Stimulated activated naive CD4-positive, alpha-beta T cell (primary cell): ENCODE results near the gene CCN2.

Source experiments
- DNase-seq, 6 experiments: peaks; one replicate each; lab custom pipeline; 2025; lab: John Stamatoyannopoulos, UW

Gene CCN2

DNA sequence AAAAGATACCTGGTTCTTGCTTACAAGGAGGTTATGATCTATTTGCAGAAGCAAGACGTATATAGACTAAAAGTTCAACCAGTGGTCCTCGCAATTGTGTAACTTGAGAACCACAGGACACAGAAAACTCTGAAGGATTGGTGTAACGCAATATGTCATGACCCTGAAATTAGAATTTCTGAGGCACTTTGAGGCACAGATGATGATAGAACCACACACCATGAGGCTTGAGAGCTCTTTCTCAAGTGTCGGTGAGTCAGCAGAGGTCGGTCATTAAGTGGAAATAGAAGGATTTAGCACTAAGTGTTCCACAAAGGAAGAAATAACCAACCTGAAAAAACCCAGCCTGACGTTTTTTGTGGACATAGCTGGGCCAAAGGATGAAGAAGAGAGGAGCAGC lies 15.3 kb upstream of the CCN2 start:
- no peak for DNase-seq

DNA sequence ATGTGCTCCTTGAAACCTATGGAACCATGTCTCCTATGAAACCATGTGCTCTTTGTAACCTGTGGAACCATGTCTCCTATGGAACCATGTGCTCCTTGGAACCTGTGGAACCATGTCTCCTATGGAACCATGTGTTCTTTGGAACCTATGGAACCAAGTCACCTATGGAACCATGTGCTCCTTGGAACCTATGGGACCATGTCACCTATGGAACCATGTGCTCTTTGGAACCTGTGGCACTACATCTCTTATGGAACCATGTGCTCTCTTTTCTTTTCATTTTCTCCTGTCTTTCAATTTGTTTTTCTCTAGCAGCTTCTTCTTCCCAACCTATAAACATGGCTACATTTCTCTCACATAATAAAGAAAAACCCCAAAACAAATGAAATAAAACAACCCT lies 11.9 kb upstream of the CCN2 start:
- DNase-seq = no peak

DNA sequence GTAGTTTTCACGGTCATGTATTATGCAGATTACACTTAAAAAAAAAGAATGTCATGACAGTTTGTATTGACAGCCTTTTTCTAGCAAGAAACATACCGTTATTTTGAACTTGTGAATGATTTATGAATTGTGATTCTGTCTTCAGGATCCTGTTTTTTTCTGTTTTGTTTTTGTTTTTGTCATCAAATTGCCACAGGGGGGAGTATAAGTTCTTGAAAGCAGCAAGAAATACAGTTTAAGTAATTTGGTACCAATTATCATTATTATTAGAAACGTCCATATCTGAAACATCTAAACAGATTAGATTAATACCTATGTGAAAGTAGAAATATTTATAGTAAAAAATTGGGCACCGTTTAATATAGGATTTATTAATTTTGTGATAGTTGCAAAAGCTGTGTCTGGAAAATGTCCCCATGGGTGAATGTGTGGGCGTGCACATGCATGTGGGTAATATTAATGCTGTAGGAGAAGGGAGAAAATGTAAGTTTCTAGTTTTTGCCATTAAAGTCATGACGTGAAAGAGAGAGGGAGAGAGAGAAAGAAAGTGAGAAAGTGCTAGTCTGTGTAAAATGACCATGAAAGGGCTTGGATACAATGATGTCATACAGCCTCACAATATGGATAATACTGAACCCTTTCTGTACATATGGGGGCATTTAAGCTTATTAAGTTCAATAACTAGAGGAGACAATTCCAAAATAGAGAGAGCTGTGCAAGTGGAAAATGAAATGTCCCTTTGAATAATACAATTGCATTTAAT lies 9.4 kb upstream of the CCN2 start:
- DNase-seq = no peak

DNA sequence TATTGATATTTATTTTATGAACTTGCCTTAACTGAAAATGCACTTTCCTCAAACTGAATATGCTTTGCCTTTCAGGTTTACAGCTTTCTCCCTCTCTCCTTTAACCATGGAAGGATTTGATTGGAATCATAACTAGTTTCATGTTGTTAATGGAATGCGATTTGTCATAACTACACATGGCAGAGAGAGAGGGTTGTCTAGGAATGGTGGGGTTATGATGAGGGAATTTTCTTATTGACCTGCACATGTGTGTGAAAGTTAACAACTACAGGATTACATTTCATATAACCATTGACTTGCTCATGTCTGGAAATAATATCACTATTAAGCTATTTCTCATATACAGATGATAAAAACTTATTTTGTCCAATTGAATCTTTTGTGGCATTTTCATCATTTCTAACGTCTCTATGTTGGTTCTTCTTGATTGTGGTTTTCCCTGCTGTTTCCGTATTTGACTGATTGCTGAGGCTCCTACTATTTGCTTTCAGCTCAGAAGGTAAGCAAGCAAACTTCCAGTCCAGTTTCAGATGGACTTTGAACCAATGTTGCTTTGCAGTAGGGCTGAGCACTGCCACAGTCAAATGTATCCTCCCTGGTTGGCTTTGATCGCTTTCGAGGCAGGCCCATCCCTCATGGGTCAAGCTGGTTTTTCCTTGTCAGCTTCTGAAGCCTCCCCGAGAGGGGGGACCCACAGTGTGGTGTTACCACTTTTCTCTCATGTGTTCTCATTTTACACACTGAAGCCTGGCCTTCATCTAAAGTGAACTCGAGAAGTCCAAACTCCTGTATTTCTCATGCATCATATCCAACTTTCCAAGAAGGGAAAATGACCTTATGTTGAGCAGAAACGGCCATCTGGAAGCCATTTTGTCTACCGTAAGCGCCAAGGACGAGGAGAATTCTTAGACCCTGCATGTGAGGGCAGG lies 7.6 kb upstream of the CCN2 start:
- no peak for DNase-seq

DNA sequence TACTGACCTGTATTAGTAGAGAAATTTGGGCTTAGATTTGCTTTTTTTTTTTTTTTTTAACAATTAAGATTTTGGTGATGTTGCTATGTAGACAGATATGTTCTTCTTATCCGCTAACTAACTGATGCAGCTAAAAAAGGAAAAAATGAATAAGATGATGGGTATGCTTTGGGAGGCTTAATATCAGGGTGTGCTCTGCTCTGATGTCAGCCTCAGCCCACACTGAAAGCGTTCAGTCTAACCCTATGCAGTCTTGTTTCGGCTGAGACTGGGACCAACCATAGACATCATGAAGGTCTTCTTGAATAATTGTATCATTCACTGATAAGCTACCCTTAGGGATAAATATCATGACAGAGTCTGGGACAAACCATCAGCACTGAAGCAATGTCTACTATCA lies 6.9 kb upstream of the CCN2 start:
- DNase-seq = no peak

DNA sequence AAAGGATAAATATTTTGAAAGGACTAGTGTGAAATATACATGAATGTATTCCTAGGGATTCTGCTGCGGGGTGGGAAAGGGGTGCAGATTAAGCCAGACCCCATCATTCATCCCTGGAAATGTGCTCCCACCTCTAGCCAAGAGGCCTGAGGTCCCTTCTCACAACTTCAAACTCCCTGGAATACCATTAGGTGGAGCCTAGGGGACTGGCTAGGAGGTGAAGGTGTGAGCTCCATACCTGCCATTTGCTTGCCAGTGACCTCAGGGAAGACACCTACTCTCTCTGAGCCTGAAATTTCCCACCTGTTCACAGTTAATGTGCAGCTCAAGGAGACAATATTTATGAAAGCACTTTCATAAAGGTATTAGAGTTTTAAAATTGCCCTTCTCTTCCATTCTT lies 4.7 kb upstream of the CCN2 start:
- DNase-seq = no peak

DNA sequence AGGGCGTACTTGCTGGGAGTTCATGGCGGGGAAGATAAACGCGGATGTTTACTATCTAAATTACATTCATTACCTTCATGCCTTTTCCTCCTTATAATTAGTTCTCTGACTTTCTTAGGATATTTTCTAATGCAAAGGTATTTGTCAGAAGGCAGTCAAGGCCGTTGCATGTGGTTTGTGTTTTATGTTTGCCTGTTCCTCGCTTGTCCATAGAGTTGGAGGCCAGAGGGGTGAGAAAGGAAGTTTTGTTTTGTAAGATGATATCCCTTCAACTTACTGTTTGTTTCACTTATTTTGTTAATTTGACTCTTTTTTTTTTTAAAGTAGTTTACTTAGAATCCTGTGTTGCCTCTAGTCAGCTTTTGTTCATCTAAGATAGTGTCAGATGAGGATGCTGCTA lies 4.0 kb upstream of the CCN2 start:
- DNase-seq = no peak

DNA sequence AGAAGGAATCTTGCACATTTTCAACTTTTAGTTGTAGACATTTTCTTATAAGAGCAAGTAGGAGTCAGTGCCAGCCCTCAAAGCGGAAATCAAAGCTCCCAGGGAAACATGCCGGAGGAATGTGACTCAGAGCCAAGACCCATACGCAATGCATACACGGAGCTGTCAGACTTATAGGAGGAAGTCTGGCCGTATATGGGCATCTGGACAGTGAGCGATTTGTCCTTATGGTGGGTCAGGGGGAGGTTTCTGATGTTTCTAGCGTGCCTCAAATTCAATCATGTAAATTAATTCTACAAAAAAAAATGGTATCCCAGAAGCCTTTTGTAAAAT lies 3.6 kb upstream of the CCN2 start:
- no peak for DNase-seq

DNA sequence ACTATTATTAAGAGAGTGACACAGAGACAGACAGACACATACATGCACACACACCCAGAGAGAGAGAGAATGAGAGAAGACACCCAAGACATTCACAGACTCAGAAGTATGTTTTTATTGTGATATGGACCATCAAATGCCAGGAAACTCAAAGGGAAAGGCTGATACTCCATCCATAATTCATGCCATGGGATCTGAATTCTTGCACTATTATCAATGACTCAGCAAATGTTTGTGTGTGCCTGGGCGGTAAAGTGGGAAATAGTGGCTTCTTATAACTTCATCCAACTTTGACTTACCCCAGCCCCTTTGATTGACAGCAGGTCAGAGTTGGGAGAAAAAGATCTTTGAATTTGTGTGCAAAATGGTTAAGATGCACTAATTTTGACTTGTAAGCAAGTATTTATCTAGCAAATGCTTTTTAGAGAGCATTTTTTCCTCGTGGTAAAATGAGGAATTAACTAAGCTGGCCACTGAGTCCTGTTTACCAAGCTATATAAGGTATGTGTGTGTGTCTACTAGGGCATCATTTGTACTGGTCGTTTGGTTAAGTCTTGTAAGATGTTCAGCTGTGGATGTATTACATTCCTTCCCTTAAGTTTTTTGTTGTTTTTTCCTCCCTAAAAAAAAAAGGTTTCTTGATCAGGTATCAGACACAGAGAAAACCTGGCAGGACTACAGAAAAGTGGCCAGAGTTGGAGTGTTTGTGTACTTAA lies 3.0 kb upstream of the CCN2 start:
- no peak for DNase-seq

DNA sequence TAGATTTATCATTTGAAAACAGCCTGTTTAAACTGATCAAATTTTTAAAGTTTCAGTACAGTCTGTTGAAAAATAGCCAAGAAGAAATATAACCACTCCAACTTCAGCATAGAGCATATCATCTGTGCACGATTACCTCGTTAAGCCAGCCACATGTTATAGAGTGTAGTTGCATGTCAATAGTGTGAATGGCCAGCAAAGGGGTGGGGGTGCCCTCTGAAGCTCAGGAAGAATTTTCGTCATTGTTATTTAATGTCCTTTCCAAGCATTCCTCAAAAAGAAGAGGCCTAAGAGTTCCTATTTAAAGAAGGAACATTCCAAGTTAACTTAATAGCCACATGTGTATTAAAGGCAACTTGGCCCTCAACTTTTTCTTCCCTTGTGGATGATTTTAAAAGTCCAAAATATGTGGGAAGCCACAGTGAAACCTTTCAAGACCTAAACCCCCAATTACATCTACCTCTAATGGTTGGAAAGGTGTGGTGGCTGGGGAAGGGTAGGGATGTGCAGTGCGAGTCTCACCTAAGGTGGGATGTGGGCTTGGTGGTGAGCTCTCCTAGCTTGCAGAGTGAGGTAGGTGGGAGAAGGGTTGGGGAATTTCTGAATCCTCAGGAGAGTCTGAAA lies 1.8 kb upstream of the CCN2 start:
- no peak for DNase-seq

DNA sequence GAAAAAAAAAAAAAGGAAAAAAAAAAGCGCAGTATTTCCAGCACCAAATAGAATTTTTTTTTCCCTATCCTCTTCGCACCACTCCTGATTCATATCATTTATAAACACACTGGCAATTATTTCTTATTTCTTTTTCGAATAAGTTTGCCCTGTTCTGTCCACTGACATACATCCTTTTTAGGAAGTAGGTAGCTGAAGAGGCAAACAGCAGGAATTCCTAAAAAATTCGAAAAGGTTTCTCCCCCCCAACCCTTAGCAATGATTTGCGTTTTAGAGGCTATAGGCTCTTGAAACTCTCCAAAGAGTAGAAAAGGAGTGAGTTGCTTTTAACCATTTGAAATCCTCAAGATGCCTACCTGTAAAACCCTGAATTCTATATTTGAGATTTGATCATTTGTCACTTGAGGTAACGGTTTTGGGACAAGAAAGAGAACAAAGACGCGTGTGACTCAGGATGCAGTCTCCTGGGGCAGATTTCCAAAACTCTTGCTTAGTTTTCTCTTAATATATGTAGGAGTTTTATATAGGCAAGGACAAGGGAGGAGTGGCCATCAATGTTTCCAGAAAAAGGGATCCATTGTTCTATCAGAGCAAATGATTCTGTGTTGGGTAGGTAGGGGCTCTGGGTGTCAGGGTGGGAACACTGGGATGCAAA lies 531 bp upstream of the CCN2 start:
- DNase-seq = no peak

DNA sequence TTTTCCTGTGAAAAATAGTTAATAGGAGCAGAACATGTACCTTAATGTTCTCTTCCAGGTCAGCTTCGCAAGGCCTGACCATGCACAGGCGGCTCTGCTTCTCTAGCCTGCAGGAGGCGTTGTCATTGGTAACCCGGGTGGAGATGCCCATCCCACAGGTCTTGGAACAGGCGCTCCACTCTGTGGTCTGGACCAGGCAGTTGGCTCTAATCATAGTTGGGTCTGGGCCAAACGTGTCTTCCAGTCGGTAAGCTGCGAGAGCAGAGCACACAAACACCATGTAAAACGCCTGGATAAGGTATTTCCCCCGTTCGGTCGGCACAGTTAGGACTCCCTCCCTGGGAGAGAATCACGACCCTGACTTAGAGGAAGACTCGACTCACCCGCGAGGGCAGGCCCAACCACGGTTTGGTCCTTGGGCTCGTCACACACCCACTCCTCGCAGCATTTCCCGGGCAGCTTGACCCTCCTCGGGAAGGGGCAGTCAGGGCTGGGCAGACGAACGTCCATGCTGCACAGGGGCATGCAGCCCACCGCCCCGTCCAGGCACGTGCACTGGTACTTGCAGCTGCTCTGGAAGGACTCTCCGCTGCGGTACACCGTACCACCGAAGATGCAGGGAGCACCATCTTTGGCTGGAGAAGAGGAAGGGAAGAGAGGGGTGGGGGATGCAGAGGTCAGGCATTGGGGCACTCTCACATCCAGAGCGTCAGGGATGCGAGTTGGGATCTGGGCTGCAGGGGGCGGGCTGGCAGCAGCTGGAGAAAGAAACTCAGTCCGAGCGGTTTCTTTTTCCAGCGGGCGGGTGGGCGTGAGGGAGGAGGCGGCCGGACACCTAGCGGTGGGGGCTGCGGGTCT lies 1.0 kb downstream of the CCN2 start:
- no peak for DNase-seq

DNA sequence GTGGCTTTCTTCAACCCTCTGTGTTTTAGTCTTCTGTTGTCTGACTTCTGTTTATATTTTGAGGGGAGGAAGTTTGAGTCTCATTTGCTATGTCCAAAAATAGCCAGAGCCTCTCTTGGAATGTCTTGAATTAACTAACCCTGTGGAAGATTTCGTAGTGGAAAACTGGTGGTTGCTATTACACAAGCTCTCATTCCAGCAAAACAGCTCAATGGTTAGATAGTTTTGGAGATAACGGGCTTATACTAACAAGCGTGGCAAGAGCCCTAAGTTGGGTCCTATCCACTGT lies 1.6 kb downstream of the CCN2 start:
- no peak for DNase-seq

DNA sequence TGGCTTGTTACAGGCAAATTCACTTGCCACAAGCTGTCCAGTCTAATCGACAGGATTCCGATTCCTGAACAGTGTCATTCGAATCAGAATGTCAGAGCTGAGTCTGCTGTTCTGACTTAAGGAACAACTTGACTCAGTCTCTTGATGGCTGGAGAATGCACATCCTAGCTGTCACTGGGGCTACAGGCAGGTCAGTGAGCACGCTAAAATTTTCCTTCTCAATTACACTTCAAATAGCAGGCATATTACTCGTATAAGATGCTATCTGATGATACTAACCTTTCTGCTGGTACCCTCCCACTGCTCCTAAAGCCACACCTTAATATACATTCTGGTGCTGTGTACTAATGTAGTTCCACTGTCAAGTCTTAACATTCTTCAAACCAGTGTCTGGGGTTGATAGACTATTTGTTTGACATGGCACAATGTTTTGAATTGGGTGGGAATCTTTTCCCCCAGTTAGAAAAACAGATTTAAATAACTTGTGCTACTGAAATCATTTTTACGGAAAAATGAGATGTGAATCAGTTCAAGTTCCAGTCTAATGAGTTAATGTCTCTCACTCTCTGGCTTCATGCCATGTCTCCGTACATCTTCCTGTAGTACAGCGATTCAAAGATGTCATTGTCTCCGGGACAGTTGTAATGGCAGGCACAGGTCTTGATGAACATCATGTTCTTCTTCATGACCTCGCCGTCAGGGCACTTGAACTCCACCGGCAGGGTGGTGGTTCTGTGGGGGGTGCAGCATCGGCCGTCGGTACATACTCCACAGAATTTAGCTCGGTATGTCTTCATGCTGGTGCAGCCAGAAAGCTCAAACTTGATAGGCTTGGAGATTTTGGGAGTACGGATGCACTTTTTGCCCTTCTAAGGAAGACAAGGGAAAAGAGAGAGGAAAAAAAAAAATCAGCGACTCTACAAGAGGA lies 2.2 kb downstream of the CCN2 start:
- no peak for DNase-seq

DNA sequence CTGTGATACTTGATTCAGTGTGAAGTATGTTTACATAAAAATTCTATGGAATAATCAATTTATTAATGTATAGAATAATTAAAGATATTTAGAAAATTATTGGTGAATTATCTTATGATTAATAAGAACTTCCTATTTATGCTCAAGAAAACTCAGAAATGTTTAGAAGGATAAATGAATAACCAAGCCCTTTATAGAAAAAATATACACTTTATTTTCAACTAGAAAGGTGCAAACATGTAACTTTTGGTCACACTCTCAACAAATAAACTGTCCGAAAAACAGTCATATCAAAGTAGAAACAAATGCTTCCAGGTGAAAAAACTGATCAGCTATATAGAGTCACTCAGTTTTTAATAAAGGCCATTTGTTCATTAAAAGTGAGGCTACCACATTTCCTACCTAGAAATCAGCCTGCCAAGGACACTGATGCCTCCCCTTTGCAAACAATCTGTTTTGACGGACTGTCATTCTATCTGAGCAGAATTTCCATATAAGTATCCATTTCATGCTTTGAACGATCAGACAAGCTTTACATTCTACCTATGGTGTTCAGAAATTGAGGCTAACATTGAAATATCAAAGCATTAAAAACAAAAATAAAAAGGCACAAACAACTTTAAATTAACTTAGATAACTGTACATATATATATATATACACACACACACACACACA lies 3.0 kb downstream of the CCN2 start:
- no peak for DNase-seq

DNA sequence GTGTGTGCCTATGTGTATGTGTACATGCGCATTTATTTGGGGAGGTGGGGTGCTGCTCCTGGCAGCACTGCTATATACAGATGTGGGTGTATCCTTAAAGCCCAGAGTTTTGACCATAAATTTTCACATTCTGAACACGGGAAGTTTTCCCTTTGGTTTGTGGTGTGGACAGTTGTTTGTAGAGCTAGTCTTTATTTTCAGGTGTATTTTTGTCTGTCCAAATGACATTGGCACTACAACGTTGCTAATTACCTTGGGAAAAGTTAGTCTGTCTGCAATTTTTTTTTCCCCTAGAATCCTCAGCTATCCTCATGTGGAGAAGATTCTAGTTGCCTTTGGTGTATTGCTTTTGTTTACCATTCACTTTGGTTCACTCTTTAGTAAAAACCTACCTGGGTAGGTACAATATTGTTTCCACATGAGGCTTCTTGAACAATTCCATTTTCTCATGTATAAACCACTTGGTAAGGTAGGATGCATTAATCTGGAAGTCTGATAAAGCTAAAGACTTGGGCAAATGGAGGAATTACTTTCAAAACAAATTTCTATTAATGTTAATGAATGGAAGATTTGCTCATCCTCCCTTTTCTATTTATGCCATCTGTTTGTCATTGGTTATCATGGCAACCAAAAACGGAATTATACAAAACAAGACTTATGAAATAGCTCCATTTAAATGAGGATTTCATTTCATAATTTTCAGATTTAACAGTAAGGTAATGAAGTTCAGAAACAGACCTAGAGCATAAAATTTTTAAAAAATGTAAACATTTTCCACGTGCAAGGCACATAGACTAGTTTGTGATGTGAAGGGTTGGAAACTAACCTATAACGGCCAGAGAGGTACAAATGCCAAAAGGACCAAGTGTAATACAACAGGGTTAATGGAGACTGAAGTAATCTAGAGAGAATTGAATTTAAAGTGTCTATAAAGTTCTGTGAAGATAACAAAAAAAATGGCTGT lies 3.9 kb downstream of the CCN2 start:
- DNase-seq = no peak

DNA sequence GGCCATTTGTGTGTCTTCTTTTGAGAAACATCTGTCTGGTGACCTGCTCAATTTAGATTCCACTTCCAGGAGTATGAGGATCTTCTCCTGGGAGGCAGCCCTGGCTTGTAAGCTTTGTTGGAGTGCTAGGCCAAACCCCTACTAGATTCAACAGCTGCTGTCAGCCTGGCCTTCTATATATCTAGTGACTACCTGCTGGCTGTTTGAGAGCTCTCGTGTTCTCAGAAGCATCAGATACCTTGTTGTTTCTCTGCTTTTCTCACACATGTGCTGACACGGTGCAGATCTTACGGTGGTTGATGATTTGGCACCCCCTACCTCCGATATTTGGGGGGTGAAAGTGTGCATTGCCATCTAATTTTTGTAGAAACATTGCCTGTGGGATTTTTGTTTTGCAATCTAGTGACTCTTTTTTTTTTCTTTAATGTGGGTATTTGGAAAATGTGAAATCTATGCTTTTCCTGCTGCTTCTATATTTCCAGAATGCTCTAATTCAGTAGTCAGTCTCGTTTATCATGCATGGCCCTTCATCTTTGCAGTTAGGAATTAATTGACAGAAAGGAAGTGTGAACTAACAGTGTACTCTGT lies 4.7 kb downstream of the CCN2 start:
- DNase-seq = no peak

DNA sequence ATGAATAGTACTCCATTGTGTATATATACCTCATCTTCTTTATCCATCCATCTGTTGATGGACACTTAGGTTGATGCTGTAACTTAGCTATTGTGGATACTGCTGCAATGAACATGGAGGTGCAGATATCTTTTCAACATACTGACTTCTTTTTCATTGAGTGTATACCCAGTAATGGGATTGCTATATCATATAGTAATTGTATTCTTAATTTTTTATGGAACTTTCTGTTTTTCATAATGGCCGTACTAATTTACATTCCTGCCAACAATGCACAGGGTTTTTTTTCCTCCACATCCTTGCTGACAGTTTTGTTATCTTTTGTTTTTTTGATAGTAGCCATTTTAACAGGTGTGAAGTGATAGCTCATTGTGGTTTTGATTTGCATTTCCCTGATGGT lies 5.2 kb downstream of the CCN2 start:
- DNase-seq = no peak
